CD4-positive, alpha-beta memory T cell (primary cell): Measurements from ENCODE around the gene KEL. TPM values are rescaled to one million over a fixed set of nuclear protein-coding genes. Genes with fewer than 3 reads are reported as not detected.

Source experiments
- CTCF ChIA-PET: fragments of 350-600 bp; sonication (Branson Sonifier 250); formaldehyde crosslinking; loops from one replicate; lab custom pipeline; 2021; ENCODE audit warnings: inconsistent platforms; ENCODE audit not compliant: partially characterized antibody; lab: Charles Lee
- POLR2A ChIA-PET: fragments of 350-600 bp; sonication (Branson Sonifier 250); formaldehyde crosslinking; loops from one replicate; lab custom pipeline; 2021; ENCODE audit not compliant: partially characterized antibody; lab: Charles Lee
- DNase-seq, 5 donors: peaks; one replicate each; pipeline versions ENCODE4 v3.0.0 to v3.0.0-alpha.2; 2020 to 2022; ENCODE audit warnings: mixed read lengths in 1 of 5
- H3K27ac ChIP-seq: one replicate; pipeline ENCODE4 v1.7.0; 2013; ENCODE audit warnings: low read depth, low read length
- H3K27me3 ChIP-seq: 2 replicates; pipeline ENCODE4 v1.7.0; 2013; ENCODE audit warnings: mild to moderate bottlenecking, low read length, moderate library complexity; ENCODE audit not compliant: insufficient read depth
- H3K36me3 ChIP-seq: 2 replicates; pipeline ENCODE4 v1.7.0; 2013; ENCODE audit warnings: mild to moderate bottlenecking, low read length, moderate library complexity; ENCODE audit not compliant: insufficient read depth
- H3K4me1 ChIP-seq: 2 replicates; pipeline ENCODE4 v1.7.0; 2013; ENCODE audit warnings: mild to moderate bottlenecking, low read length, moderate library complexity; ENCODE audit not compliant: insufficient read depth
- H3K4me3 ChIP-seq, 2 donors: one replicate each; pipeline ENCODE4 v1.7.0; 2013; ENCODE audit warnings: low read length in 2 of 2, mild to moderate bottlenecking in 1 of 2
- H3K9me3 ChIP-seq, 2 donors: one replicate each; pipeline ENCODE4 v1.7.0; 2013; ENCODE audit warnings: low read length in 2 of 2, control low read depth in 1 of 2; ENCODE audit not compliant: control insufficient read depth in 1 of 2
- H3K27ac Mint-ChIP-seq, 7 donors: one replicate each; pipeline ENCODE4 v1.8.0; 2020 to 2021; ENCODE audit warnings: mixed read lengths in 7 of 7, mild to moderate bottlenecking in 6 of 7, inconsistent platforms in 3 of 7, moderate library complexity in 3 of 7
- H3K27me3 Mint-ChIP-seq, 2 donors: one replicate each; pipeline ENCODE4 v1.8.0; 2020 to 2021; ENCODE audit warnings: mixed read lengths in 2 of 2
- H3K36me3 Mint-ChIP-seq, 2 donors: one replicate each; pipeline ENCODE4 v1.8.0; 2020 to 2021; ENCODE audit warnings: mixed read lengths in 2 of 2, inconsistent platforms in 1 of 2, mild to moderate bottlenecking in 1 of 2
- H3K4me1 Mint-ChIP-seq, 4 donors: one replicate each; pipeline ENCODE4 v1.8.0; 2020 to 2021; ENCODE audit warnings: mixed read lengths in 4 of 4, mild to moderate bottlenecking in 1 of 4
- H3K4me3 Mint-ChIP-seq, 8 donors: one replicate each; pipeline ENCODE4 v1.8.0; 2020 to 2021; ENCODE audit warnings: mixed read lengths in 8 of 8, mild to moderate bottlenecking in 7 of 8, moderate library complexity in 6 of 8, inconsistent platforms in 3 of 8
- H3K9me3 Mint-ChIP-seq, 8 donors: one replicate each; pipeline ENCODE4 v1.8.0; 2020 to 2021; ENCODE audit warnings: mixed read lengths in 8 of 8, mild to moderate bottlenecking in 5 of 8, inconsistent platforms in 3 of 8, moderate library complexity in 1 of 8
- intact Hi-C: fragments of 100-400 bp; cut with micrococcal nuclease; formaldehyde crosslinking; loops from one replicate; pipeline ENCODE4 v1.15.1; 2023
- polyA plus RNA-seq, 2 donors: library from polyadenylated mRNA; unstranded; fragments of 300-500 nt; fragmentation: Illumina TruSeq; gene quantifications; one replicate each; pipeline ENCODE4 v1.2.3, GENCODE V29; 2021
- total RNA-seq, 2 experiments: library from RNA; stranded (reverse); gene quantifications; one replicate each; pipeline ENCODE4 v1.2.3, GENCODE V29; 2021

The KEL gene
- total and polyA plus RNA-seq, 4 experiments from 2014 or later = 0.20 to 0.61 TPM; not detected in 2

DNA sequence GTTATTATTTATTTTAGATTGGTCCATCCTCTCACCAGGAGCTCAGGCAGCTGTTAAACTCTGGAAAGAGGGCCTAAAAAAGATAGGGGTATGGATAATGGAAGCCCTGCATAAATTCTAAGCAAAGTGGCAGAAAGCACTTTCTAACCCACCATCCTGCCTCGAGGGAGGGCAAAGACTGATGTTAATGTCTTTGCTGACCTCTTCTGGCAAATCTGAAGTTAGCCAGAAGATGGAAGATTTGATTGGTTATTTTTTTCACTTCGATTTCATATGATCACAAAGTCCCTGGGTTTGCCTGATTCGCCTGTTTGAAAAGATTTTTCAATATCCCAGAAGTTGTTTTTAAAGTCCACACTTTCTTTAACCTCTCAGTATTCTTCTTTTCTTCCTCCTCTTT, 39.9 kb upstream of the KEL start:
- ChIA-PET CTCF (interaction anchor here (0.7 to 14.1 kb wide), 26 partner anchors 9 to 1026 kb away, joined by 3 to 291 read pairs (median 6); partner anchors contain the start of genes EPHB6 and TAS2R40), POLR2A (interaction anchor here (2.0 kb wide), 1 partner anchor 191 kb away, joined by 13 read pairs; no protein-coding TSS in a partner anchor)
- Histone ChIP-seq H3K9me3 (no peaks in the 10 kb centered on the region), H3K4me1 (peaks cover 8% of the 10 kb centered on the region), H3K27ac (no peak overlapping the region), H3K4me3 (no peak overlapping the region), H3K27me3 (no peaks in the 10 kb centered on the region), H3K36me3 (no peaks in the 10 kb centered on the region)
- Mint-ChIP-seq H3K9me3 (peaks cover 0 to 2% (median 0%) of the 10 kb centered on the region in 8 donors), H3K36me3 (peaks cover 0 to 2% of the 10 kb centered on the region in 2 donors), H3K27me3 (peaks cover 2 to 4% of the 10 kb centered on the region in 2 donors), H3K27ac (no peak overlapping the region), H3K4me1 (peaks cover 5 to 11% (median 7%) of the 10 kb centered on the region in 4 donors), H3K4me3 (no peak overlapping the region)
- no peak for DNase-seq
- intact Hi-C loops = loop anchor here (2.0 to 5.0 kb wide), 3 partner anchors 485 to 1027 kb away; no protein-coding TSS in a partner anchor

DNA sequence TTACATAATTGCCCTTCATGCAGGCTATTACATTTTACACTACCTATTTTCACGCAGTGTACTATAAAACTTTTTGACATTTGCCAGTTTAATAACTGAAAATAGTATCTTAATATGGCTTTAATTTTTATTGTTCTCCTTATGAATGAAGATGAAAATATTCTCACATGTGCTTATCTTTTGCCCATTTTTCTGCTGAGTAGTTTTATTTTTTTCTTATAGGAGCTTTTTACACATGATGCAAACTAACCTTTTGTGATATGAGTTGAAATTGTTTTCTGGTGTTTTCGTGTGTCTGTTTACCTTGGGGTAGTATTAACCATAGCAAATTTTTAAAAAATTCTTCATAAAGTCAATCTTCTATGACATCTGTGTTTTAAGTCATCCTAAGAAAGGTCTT, 38.5 kb upstream of the KEL start:
- ChIA-PET POLR2A (no interaction called here), CTCF (interaction anchor here (0.9 to 14.1 kb wide), 12 partner anchors 9 to 1025 kb away, joined by 3 to 291 read pairs (median 7); partner anchors contain the start of genes EPHB6 and TAS2R40)
- Histone ChIP-seq H3K9me3 (no peaks in the 10 kb centered on the region), H3K4me3 (no peak overlapping the region), H3K27ac (no peak overlapping the region), H3K36me3 (no peaks in the 10 kb centered on the region), H3K27me3 (no peaks in the 10 kb centered on the region), H3K4me1 (peaks cover 8% of the 10 kb centered on the region)
- H3K4me1 Mint-ChIP-seq = peaks cover 5 to 11% (median 7%) of the 10 kb centered on the region in 4 donors
- H3K27ac Mint-ChIP-seq = no peak overlapping the region
- peaks cover 0 to 2% of the 10 kb centered on the region in 2 donors for H3K36me3 Mint-ChIP-seq
- peaks cover 0 to 2% (median 0%) of the 10 kb centered on the region in 8 donors for H3K9me3 Mint-ChIP-seq
- no peak overlapping the region for H3K4me3 Mint-ChIP-seq
- intact Hi-C loops = loop anchor here (5.0 kb wide), 1 partner anchor 483 kb away; no protein-coding TSS in a partner anchor
- no peak for DNase-seq
- H3K27me3 Mint-ChIP-seq = peaks cover 2 to 4% of the 10 kb centered on the region in 2 donors

DNA sequence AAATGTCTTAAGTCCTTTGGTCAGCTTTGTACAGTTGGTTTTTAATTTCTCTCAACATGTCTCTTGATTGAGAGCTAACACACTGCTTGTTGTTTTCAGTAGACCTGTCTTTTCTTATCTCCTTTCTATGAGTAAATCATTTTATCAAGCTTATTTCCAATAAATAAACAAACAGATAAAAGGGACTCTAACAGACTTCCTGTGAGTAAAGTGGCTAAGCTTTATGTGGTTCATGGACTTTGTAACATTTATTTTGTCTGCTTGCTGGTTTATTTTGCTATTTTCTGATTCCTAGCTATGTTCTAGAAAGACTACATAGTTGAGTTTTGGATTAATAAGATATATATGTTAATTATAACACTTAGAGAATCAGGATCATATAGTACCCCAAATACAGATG, 37.6 kb upstream of the KEL start:
- Histone ChIP-seq H3K9me3 (no peaks in the 10 kb centered on the region), H3K4me1 (peaks cover 8% of the 10 kb centered on the region), H3K36me3 (no peaks in the 10 kb centered on the region), H3K27ac (no peak overlapping the region), H3K27me3 (no peaks in the 10 kb centered on the region), H3K4me3 (no peak overlapping the region)
- CTCF ChIA-PET = interaction anchor here (0.7 to 2.9 kb wide), 5 partner anchors 8 to 396 kb away, joined by 3 to 9 read pairs (median 4); no protein-coding TSS in a partner anchor
- DNase-seq = no peak
- Mint-ChIP-seq H3K36me3 (peaks cover 0 to 2% of the 10 kb centered on the region in 2 donors), H3K4me3 (no peak overlapping the region), H3K4me1 (peaks cover 5 to 11% (median 7%) of the 10 kb centered on the region in 4 donors), H3K9me3 (peaks cover 0 to 2% (median 0%) of the 10 kb centered on the region in 8 donors), H3K27me3 (peaks cover 2 to 4% of the 10 kb centered on the region in 2 donors), H3K27ac (no peak overlapping the region)
- POLR2A ChIA-PET = interaction anchor here (1.2 kb wide), 1 partner anchor 148 kb away, joined by 3 read pairs; no protein-coding TSS in a partner anchor
- intact Hi-C loops = loop anchor here (5.0 kb wide), 1 partner anchor 482 kb away; no protein-coding TSS in a partner anchor

DNA sequence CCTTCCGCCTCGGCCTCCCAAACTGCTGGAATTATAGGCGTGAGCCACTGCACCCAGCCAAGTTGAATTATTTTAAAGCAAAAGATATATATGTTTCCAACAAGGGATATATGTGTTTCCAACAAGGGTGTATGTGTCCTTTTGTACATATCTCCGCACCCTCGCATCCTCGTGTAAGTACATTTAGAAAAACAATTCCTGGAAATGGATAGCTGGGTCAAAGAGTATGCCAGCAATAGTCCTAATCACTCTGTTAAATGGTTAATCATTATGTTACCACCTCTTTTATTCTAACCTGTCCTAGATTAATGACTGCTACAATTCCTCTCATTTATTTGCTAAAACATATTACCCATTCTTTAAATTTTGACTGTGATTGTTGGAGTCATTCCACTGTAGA, 36.8 kb upstream of the KEL start:
- Mint-ChIP-seq H3K4me1 (peaks cover 5 to 11% (median 7%) of the 10 kb centered on the region in 4 donors), H3K27me3 (peaks cover 2 to 4% of the 10 kb centered on the region in 2 donors), H3K36me3 (peaks cover 0 to 2% of the 10 kb centered on the region in 2 donors), H3K9me3 (peaks cover 0 to 2% (median 0%) of the 10 kb centered on the region in 8 donors), H3K27ac (no peak overlapping the region), H3K4me3 (no peak overlapping the region)
- ChIA-PET POLR2A (interaction anchor here (1.2 kb wide), 1 partner anchor 147 kb away, joined by 3 read pairs; no protein-coding TSS in a partner anchor), CTCF (interaction anchor here (1.1 to 2.9 kb wide), 4 partner anchors 9 to 395 kb away, joined by 3 to 9 read pairs (median 5); no protein-coding TSS in a partner anchor)
- no peak overlapping the region for H3K27ac ChIP-seq
- DNase-seq = no peak
- H3K36me3 ChIP-seq = no peaks in the 10 kb centered on the region
- no peaks in the 10 kb centered on the region for H3K9me3 ChIP-seq
- no peak overlapping the region for H3K4me3 ChIP-seq
- no peaks in the 10 kb centered on the region for H3K27me3 ChIP-seq
- intact Hi-C loops = no loop called here
- H3K4me1 ChIP-seq = peaks cover 8% of the 10 kb centered on the region

DNA sequence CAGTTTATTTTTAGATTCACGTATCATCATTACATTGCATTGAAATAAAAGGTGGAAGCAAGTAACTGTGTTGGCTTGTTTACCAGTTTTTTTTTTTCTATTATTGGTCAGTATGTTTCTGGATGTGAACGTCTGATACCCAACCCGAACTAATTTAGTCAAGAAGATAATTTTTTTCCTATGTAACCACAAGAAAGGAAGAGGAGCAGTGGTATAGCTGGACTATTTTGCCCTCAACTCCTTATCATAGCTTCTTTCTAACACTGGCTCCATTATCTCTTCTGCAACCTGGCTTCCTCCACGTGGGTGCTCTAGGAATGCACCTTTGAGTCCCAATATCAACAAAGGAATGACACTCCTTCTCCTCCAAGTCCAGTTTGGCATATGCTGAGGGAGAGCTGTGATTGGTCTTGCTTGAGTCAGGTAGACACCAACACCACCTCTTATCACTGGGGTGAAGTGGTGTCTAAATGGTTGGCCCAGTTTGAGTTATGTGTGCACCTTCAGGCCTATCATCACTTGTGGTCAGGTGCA, 35.4 kb upstream of the KEL start:
- Histone ChIP-seq H3K36me3 (no peaks in the 10 kb centered on the region), H3K27me3 (no peaks in the 10 kb centered on the region), H3K4me1 (no peaks in the 10 kb centered on the region), H3K4me3 (no peak overlapping the region), H3K9me3 (no peaks in the 10 kb centered on the region), H3K27ac (no peak overlapping the region)
- Mint-ChIP-seq H3K4me3 (no peak overlapping the region), H3K27ac (no peak overlapping the region), H3K27me3 (peaks cover 2% of the 10 kb centered on the region in 2 donors), H3K4me1 (peaks cover 0 to 2% (median 0%) of the 10 kb centered on the region in 4 donors), H3K9me3 (peaks cover 0 to 2% (median 0%) of the 10 kb centered on the region in 8 donors), H3K36me3 (no peaks in the 10 kb centered on the region)
- CTCF ChIA-PET = interaction anchor here (1.3 to 2.1 kb wide), 3 partner anchors 9 to 217 kb away, joined by 3 to 8 read pairs (median 6); no protein-coding TSS in a partner anchor
- intact Hi-C loops = no loop called here
- POLR2A ChIA-PET = no interaction called here
- no peak for DNase-seq

DNA sequence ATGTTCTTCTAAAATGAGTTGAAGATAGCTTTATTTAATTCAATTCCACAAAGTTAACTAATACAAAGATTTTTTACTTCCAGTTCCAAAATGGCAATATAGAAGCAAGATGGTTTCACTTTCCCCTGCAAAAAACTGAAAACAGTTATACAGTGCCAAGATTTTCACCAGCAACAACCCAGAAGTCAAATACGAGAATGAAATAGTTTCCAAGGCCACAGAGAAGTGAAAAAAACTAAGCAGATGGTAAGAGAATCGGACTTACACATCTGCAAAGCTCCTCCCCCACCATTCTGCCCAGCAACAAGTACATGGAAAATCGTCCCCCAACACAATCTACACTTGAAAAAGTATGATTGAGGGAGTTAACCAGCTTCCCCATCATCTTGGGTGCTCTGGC, 30.3 kb upstream of the KEL start:
- Mint-ChIP-seq H3K36me3 (no peaks in the 10 kb centered on the region), H3K4me3 (peak overlapping the region in 2 of 8 donors; percentile 29 to 57), H3K27me3 (peaks cover 8 to 18% of the 10 kb centered on the region in 2 donors), H3K4me1 (no peaks in the 10 kb centered on the region), H3K9me3 (no peaks in the 10 kb centered on the region), H3K27ac (no peak overlapping the region)
- Histone ChIP-seq H3K27ac (no peak overlapping the region), H3K4me3 (no peak overlapping the region), H3K9me3 (no peaks in the 10 kb centered on the region), H3K4me1 (no peaks in the 10 kb centered on the region), H3K27me3 (no peaks in the 10 kb centered on the region), H3K36me3 (no peaks in the 10 kb centered on the region)
- CTCF ChIA-PET = interaction anchor here (1.2 to 3.7 kb wide), 4 partner anchors 10 to 223 kb away, joined by 3 to 17 read pairs (median 12); no protein-coding TSS in a partner anchor
- POLR2A ChIA-PET = no interaction called here
- intact Hi-C loops = no loop called here
- no peak for DNase-seq

DNA sequence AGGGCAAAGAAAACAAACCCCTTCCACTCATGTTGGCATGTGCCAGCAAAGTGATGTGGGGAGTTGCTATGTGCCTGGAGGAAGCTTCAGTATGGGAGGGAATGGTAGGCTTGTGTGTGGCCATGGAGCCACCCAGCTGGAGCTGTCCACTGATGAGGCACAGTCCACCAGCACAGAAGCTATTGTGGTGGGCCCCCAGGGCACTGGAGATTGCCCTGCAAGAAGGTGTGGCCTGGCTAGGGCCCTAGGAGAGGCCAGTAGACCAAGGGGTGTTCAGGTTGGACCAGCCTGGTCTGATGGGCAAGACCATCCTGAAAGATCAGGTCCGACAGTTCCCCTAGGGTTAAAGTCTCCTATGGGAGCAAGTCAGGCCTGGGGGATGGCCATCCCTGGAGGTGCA, 22.1 kb upstream of the KEL start:
- H3K36me3 Mint-ChIP-seq = no peaks in the 10 kb centered on the region
- H3K9me3 Mint-ChIP-seq = peaks cover 0 to 11% (median 6%) of the 10 kb centered on the region in 8 donors
- ChIA-PET CTCF (no interaction called here), POLR2A (no interaction called here)
- intact Hi-C loops = no loop called here
- Histone ChIP-seq H3K27me3 (peaks cover 5% of the 10 kb centered on the region), H3K9me3 (no peaks in the 10 kb centered on the region), H3K4me1 (no peaks in the 10 kb centered on the region), H3K4me3 (no peak overlapping the region), H3K27ac (no peak overlapping the region), H3K36me3 (no peaks in the 10 kb centered on the region)
- DNase-seq = no peak
- H3K27ac Mint-ChIP-seq = no peak overlapping the region
- peaks cover 16 to 18% of the 10 kb centered on the region in 2 donors for H3K27me3 Mint-ChIP-seq
- no peaks in the 10 kb centered on the region for H3K4me1 Mint-ChIP-seq
- no peak overlapping the region for H3K4me3 Mint-ChIP-seq
